ENCODE results near the gene MAP4. TPM values are rescaled to one million over a fixed set of nuclear protein-coding genes. Genes with fewer than 3 reads are reported as not detected.

MAP4 gene
- total and polyA plus RNA-seq, 2 of the 13 experiments (the other 11 are each of a cell fraction or from before 2014, with no cell fraction given), result 33.1 to 38.7 TPM

DNA sequence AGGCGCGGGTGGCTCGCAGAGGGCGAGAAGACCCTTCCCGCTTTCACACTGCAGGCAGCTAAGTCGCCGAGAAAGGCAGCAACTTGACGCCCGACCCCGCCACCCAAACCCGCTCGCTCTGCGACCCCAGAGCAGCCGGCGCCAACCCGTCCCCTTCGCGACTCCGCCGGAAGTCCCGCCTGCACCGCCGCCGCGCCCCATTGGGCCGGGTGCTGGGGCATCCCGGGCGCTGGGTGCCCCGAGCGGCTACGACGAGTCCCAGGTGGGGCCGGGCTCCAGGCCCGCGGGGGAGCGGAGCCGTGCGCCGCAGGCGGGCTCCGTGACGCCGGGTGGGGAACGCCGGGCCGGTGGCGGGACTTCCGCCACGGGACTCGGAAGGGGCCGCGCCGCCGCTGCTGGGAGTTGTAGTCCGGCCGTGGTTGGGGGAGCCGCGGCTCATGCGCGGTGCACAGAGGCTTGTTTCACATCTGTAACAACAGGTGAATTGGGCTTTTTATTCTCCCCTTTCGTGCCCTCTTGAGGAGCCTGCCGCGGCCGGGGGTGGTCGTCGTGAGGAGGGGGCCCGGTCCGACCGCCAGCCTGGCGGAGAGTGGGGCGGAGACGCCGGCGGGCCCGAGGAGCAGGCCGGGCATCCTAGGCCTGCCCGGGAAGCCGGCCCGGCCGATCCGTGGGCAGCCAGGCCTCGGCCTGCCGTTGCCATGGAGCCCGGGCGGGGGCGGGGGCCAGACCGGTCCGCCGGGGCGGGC is 213.3 kb downstream of the MAP4 start, which contains the start of gene DHX30 (continued):
- TF ChIP-seq, protein P1, sequence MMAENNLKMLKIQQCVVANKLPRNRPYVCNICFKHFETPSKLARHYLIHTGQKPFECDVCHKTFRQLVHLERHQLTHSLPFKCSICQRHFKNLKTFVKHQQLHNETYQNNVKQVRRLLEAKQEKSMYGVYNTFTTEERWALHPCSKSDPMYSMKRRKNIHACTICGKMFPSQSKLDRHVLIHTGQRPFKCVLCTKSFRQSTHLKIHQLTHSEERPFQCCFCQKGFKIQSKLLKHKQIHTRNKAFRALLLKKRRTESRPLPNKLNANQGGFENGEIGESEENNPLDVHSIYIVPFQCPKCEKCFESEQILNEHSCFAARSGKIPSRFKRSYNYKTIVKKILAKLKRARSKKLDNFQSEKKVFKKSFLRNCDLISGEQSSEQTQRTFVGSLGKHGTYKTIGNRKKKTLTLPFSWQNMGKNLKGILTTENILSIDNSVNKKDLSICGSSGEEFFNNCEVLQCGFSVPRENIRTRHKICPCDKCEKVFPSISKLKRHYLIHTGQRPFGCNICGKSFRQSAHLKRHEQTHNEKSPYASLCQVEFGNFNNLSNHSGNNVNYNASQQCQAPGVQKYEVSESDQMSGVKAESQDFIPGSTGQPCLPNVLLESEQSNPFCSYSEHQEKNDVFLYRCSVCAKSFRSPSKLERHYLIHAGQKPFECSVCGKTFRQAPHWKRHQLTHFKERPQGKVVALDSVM (CRISPR knock-in tag; IDR thresholded peaks at IDR 0.05), result no peak
- TF ChIP-seq, protein P2, sequence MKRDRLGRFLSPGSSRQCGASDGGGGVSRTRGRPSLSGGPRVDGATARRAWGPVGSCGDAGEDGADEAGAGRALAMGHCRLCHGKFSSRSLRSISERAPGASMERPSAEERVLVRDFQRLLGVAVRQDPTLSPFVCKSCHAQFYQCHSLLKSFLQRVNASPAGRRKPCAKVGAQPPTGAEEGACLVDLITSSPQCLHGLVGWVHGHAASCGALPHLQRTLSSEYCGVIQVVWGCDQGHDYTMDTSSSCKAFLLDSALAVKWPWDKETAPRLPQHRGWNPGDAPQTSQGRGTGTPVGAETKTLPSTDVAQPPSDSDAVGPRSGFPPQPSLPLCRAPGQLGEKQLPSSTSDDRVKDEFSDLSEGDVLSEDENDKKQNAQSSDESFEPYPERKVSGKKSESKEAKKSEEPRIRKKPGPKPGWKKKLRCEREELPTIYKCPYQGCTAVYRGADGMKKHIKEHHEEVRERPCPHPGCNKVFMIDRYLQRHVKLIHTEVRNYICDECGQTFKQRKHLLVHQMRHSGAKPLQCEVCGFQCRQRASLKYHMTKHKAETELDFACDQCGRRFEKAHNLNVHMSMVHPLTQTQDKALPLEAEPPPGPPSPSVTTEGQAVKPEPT (CRISPR knock-in tag; IDR thresholded peaks at IDR 0.05; ENCODE audit: low read depth), result no peak
- TF ChIP-seq, protein P3, sequence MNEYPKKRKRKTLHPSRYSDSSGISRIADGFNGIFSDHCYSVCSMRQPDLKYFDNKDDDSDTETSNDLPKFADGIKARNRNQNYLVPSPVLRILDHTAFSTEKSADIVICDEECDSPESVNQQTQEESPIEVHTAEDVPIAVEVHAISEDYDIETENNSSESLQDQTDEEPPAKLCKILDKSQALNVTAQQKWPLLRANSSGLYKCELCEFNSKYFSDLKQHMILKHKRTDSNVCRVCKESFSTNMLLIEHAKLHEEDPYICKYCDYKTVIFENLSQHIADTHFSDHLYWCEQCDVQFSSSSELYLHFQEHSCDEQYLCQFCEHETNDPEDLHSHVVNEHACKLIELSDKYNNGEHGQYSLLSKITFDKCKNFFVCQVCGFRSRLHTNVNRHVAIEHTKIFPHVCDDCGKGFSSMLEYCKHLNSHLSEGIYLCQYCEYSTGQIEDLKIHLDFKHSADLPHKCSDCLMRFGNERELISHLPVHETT (CRISPR knock-in tag; conservative IDR thresholded peaks at IDR 0.05), result peak; percentile 95; the same call in 1 of the 2 replicates
- no peak for TF ChIP-seq NFIB (CRISPR knock-in tag; IDR thresholded peaks at IDR 0.05; ENCODE audit: borderline replicate concordance)
- peak; percentile 71; the same call in 1 of the 2 replicates for TF ChIP-seq BRCA1 (CRISPR knock-in tag; IDR thresholded peaks at IDR 0.05)
- TF ChIP-seq NR3C1 (CRISPR knock-in tag; IDR thresholded peaks at IDR 0.05), result no peak
- TF ChIP-seq KAT2B (IDR thresholded peaks at IDR 0.05; ENCODE audit: borderline replicate concordance, low read depth, low read length), result no peak
- no peak for TF ChIP-seq ELF4 (CRISPR knock-in tag; IDR thresholded peaks at IDR 0.05; ENCODE audit: borderline replicate concordance)
- TF ChIP-seq, protein P4, sequence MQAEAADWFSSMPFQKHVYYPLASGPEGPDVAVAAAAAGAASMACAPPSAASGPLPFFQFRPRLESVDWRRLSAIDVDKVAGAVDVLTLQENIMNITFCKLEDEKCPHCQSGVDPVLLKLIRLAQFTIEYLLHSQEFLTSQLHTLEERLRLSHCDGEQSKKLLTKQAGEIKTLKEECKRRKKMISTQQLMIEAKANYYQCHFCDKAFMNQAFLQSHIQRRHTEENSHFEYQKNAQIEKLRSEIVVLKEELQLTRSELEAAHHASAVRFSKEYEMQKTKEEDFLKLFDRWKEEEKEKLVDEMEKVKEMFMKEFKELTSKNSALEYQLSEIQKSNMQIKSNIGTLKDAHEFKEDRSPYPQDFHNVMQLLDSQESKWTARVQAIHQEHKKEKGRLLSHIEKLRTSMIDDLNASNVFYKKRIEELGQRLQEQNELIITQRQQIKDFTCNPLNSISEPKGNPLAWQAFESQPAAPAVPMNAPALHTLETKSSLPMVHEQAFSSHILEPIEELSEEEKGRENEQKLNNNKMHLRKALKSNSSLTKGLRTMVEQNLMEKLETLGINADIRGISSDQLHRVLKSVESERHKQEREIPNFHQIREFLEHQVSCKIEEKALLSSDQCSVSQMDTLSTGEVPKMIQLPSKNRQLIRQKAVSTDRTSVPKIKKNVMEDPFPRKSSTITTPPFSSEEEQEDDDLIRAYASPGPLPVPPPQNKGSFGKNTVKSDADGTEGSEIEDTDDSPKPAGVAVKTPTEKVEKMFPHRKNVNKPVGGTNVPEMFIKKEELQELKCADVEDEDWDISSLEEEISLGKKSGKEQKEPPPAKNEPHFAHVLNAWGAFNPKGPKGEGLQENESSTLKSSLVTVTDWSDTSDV (CRISPR knock-in tag; IDR thresholded peaks at IDR 0.05), result 0 out of 2 replicates have a peak, but pooled peaks have one; percentile 3
- TF ChIP-seq TRIM24 (CRISPR knock-in tag; IDR thresholded peaks at IDR 0.05), result no peak
- TF ChIP-seq, protein P5, sequence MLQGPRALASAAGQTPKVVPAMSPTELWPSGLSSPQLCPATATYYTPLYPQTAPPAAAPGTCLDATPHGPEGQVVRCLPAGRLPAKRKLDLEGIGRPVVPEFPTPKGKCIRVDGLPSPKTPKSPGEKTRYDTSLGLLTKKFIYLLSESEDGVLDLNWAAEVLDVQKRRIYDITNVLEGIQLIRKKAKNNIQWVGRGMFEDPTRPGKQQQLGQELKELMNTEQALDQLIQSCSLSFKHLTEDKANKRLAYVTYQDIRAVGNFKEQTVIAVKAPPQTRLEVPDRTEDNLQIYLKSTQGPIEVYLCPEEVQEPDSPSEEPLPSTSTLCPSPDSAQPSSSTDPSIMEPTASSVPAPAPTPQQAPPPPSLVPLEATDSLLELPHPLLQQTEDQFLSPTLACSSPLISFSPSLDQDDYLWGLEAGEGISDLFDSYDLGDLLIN (CRISPR knock-in tag; IDR thresholded peaks at IDR 0.05; ENCODE audit: borderline replicate concordance), result no peak
- no peak for TF ChIP-seq SETDB1 (CRISPR knock-in tag; IDR thresholded peaks at IDR 0.05; ENCODE audit: borderline replicate concordance)
- TF ChIP-seq PTBP1 (IDR thresholded peaks at IDR 0.05; ENCODE audit: low read depth, low read length, poor library complexity, severe bottlenecking), result no peak
- no peak for TF ChIP-seq GATA4 (IDR thresholded peaks at IDR 0.05; ENCODE audit: borderline replicate concordance, low read depth)
